Eye (tissue), 1 donor: ENCODE data around the gene SLC43A2.
A peak's percentile ranks its signal among the peaks of the same experiment; 100 is the strongest.
"Not testable (repeated sequence)": the region's sequence is repeated elsewhere in the genome, so short reads cannot be mapped to it uniquely, and the experiment has no call there.

ENCODE experiments used
- DNase-seq: peaks from one replicate; pipeline ENCODE4 v3.0.0-alpha.2; 2015

SLC43A2 gene

DNA sequence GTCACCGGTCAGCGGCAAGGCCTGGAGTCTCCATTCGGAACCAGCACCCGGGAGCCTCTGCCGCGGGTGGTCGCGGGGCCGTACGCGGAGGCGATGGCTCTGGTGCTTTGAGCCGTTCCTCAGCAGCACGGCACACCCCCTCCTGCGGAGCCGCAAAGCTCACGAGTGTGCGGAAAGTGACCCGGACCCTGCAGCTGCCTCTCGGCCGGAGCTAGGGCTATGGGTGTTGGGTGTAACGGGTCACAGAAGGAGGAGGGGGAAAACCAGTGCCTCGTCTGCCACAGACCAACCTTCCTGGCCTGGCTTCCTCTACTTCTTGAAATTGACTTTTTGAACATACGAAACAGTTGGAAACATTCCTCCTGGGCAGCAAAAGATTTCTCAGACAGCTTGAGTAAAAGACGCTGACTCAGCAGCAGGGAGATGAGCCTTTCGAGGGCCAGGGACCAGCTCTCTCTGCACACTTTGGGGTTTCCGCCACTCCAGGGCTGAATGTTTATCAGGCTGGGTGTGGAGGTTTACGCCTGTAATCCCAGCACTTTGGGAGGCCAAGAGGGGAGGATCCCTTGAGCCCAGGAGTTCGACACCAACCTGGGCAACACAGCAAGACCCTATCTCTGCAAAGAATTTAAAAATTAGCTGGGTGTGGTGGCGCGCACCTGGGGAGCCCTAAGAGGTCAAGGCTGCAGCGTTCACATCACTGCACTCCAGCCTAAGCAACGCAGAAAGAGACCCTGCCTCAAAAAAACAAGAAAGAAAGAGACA lies 39.6 kb downstream of the SLC43A2 start:
- no peak for DNase-seq

DNA sequence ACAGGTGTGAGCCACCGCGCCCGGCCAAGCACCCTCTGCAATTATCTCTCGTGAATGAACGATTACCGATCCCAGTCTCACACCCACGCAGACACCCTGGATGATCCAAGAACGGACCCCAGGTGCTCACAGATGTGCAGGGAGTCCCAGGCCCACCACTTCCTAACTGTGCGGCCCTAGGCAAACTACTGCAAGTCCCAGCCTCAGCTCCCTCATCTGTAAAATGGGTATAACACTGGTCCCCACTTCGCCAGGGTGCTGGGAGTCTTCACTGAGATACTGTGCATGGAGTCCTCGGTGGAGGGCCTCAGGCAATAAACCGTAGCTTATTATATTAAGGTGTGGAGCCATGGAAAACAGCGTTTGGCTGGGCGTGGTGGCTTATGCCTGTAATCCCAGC lies 44.5 kb downstream of the SLC43A2 start:
- no peak for DNase-seq

DNA sequence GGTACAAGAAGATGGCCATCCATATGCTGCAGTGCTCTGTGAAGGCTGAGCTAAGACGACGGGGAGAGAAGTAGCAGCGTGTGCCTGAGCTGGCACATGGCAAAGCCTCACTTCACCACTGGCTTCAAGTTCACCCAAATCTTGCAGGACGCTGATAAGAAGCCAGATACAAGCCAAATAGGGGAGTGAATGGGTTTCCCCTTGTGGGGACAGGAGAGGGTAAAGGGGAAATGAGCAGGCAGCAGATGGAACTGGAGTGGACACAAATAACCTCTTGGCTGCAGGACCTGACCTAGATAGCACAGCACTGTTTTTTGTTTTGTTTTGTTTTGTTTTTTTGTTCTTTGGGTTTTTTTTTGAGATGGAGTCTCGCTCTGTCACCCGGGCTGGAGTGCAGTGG lies 45.1 kb downstream of the SLC43A2 start:
- DNase-seq, result no peak

DNA sequence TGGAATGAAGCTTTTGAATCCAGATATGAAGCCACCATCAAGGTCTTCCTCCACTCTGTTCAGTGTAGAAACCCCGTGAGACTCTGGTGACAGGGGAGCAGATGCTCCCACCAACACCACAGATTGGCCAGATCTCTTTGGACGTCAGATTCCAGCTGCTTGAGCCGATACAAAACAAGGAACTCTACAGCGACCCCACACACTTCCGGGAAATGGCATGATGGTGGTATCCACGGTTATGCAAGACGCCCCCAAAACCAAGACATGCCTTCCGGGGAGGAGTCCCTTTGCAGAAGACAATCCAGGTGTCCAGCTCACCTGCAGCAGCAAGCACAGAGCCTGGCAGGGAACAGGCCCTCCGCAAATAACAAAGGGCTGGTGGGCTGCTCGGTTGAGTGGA lies 46.3 kb downstream of the SLC43A2 start:
- DNase-seq, result no peak

DNA sequence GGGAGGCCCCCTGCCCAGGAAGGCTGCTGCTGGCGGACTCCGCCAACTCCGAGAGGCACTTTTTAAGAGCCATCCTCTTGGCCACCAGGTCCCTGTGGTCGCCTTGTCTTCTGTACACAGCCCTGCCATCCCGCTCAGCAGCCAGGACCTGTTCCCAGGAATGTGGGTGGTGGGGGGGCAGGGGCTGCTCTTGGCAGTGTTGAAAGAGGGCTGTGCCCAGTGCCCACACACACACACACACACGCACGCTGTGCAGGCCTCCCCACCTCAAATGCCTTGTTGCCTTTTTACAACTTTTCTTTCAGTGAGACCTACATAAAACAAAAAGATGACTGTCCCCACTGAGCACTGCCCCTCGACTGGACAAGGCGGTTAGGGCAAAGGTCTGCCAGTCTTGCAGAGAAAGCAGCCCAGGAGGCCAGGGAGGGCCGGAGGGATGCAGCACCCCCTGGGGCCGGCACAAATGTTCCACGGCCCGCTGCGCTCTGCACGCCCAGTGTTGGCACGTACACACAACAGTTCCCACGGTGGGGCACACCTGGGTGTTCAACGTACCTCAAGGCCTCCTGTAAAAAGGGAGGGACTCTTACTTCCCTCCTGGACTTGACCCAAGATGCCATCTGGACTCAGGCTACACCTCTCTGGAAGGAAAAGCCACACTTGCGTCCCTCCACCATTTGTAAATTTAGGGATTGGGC lies 47.5 kb downstream of the SLC43A2 start:
- no peak for DNase-seq

DNA sequence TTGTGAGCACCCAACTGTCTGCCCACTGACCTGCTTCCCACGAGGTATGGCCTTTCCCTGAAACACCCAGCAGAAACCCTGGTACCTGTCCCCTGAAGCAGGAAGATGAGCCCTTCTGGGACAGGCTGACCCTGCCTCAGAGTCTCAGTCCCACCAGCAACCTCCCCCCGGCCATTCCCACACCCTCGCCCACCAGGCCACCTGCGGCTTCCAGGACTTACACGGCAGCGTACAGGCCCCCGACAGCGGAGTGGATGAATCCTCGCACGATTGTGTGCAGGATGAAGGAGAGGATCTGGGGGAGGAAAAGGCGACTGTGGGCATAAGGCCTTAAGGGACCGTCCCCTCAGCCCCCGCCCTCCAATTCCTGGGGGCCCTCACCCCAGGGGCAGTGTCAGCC lies 50.6 kb downstream of the SLC43A2 start:
- DNase-seq, result no peak

DNA sequence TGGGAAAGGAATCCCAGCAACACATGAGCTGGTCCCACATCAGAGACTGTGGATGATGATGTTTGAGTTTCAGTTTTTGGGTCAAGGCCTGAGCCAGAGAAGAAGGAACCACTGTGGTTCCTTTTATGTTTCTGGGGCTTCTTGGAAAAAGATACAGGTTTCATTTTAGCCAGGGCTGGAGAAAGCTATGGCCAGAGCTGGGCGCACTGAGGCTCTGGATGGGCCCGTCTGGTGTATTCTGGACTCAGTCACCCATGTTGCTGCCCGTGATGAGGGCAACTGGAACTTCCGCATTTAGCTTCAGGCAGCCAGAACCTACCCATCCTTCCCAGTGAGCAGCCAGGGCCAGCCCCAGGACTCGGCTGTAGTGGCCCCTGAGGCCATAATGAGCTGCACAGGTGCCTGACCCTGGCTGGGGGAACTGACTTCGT lies 51.0 kb downstream of the SLC43A2 start:
- no peak for DNase-seq

DNA sequence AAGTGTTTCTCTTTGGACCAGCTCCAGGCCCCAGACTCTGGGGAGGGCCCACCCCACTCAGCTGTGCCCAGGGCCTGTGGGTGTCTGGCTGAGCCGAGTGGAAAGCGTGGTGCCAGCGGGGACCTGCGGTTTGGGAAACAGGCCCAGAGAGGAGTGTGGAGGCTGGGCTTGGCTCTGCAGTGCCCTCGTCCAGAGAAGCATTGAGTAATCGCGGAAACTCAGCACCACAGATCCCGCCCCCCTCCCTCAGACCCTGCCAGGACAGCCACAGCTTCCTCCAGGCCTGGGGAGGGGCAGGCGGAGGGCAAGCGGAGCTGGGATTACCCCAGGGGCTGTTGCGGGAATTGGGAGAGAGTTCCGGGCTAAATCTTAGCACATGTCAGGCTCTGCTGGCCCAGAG lies 51.5 kb downstream of the SLC43A2 start:
- DNase-seq, result no peak

DNA sequence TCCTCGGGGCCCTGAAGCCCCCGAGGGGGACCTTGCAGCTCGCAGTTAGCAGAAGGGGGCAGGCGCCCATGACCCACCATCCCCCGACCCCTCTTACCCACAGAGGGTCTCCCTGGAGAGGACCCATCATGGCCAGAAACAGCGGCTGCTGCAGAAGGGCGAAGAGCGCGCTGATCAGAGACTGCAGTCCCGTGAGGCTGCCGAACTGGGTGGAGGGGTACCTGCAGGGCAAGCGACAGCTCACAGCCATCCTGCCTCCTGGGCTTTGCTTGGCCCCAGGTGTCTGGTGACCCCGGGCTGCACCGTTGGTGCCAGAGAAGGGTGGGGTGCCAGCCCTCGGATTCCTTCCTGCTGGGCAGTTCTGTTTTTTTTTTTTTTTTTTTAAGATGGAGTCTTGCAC lies 52.1 kb downstream of the SLC43A2 start:
- no peak for DNase-seq

DNA sequence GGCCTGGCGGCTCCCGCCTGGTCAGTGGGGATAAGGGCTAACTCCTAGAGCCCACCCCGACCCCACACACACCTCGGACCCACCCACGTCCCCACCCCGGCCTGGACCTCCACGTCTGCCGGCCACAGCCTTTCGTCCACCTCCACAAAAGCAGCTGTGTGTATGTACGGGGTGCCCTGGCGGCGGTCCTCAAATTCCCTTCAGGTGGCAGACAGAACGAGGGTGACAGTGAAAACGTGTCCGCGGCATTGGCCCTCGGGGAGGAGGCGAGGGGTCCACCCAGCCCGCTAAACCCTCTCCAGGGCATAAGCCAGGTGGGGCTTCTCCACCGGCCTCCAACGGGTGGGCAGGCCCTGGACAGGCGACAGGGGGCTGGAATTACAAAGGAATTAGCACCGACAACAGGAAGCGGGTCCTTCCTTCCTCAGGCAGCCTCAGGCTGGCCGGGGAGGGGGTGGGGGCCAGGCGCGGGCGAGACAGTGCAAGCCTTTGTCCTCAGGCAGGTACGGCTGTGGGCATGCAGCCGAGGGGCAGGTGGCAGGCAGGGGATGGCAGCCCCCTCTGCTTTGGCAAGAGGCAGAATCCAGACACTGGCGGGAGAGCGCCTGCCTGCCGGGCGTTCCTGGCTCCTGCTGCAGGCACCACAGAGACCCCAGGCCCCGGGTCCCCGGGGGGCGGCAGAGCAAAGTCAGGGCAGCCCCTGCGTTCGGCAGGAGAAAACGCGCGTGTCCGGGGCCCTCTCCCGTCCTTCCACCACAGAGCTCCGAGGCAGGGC lies 53.8 kb downstream of the SLC43A2 start:
- DNase-seq, result no peak

DNA sequence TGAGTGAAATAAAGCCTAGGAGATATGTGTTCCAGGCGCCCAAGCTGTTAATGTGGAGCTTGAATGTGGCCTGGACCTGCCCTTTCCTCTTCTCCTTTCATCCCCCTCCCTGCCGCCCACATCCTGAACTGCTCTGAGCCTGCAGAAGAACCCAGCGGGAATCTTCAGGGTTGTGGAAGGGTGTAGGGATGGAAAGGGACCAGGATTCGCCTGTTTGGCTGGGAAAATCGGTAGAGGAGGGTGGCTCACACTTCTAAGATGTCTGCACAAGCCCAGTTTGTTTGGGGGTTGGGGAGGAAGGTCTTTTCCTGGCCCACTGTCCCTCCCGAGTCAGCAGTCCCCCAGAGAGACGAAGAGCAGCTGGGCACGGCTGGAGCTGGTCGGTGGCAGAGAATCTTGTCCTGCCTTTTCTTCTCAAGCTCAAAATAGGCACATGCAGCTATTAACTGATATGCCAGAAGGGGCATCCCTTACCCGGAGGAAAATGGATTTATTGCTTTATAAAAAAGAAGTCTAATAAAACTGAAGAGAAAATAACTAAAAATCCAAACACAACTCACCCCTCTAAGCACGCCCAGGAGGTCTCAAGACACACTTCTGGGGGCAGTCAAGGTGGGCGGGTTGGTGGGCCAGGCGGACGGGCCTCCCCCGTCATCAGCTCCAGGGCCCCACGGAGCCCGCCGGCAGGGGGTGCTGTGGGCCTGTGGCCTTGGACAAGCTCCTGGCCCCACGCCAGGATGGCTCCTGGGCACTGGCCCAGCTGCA lies 54.5 kb downstream of the SLC43A2 start:
- DNase-seq, result peak; percentile 83

DNA sequence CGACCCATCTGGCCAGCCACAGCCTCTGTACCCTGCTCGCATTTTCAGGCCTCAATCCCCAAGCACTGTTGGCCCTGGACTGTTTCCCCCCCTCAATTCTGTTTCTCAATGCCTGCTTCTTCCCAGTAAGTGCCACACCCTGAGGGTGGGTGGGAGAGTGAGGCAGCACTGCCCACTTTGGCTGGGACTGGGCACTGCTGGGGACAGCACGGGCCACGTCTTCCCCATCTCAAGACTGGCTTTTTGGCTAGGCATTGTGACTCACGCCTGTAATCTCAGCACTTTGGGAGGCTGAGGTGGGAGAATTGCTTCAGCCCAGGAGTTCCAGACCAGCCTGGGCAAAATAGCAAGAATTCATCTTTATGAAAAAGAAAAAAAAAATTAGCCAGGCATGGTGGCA lies 56.0 kb downstream of the SLC43A2 start:
- not testable (repeated sequence) for DNase-seq

DNA sequence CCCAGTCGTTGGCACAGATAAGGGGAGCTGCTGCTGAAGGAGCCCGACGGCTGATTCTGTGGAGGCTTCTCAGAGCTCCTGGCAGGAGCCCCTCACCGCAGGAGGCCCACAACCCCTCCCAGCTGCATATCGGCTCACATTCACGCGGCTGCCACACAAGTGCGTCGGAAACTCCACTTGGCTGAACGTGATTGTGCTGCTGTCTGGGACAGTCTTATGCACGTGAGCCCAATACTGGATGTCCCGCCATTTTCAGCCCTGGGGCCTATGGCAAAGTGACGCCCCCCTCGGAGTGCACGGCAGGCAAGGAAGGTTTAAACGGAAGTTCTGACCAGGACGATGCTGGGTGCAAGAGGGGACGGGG lies 57.3 kb downstream of the SLC43A2 start:
- no peak for DNase-seq

DNA sequence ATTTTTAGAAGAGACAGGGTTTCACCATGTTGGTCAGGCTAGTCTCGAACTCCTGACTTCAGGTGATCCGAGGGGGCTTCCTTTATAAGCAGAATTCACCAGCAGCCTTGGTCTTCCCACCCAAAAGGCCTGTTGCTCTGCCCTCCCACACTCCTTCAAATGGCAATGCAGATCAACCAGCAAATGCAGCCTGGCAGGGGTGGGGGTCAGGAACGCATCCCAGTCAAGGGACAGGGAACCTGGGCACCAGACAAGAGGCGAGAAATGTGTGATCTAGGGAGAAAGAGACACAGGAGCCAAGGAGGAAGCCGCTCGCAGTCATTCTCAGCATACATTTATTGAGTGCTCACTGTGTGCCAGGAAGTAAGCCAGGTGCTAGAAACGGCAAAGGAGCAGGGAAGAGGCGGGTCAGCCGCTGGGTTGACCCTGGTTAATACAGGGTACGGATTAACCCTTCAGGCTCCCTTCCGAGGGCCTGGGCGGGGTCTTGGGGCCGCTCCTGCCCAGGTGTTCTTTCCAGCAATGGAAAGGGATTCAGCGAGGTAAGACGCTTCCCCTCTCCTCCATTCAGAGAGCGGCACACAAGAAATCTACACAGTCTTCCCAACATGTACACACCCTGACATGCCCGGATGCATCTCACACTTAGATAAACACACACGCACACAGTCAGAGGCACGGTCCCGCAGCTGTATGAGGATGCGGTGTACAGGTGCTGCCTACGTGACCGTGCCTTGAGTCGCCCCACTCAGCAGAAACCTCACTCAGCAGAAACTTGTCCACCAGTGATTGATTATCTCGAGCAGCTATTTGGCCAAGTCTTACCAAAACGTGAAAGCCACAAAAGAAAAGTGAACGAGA lies 59.5 kb downstream of the SLC43A2 start:
- DNase-seq, result no peak

DNA sequence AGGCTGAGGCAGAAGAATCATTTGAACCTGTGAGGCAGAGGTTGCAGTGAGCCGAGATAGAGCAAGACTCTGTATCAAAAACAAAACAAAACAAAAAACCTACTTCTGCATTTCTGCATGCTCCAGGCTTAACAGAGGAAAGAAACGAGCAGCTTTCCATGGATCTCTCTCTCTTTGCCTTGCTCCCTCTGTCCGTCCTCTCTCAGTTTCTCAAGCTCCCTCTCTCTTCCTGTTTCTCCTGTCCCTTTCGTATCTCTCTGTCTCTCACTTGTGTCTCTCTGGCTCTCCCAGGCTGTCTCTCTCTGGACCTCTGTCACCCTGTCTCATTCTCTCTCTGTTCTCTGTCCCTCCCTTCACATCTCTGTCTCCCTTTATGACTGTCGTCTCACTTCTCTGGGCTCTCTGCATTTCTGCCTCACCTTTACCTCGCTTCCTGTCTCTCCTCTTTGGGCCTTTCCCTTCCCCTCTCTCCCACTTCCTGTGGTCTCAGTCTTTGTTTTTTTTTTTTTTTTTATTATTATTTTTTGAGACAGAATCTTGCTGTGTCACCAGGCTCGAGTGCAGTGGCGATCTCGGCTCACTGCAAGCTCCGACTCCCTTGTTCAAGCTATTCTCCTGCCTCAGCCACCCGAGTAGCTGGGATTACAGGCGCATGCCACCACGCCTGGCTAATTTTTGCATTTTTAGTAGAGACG lies 62.0 kb downstream of the SLC43A2 start:
- no peak for DNase-seq

DNA sequence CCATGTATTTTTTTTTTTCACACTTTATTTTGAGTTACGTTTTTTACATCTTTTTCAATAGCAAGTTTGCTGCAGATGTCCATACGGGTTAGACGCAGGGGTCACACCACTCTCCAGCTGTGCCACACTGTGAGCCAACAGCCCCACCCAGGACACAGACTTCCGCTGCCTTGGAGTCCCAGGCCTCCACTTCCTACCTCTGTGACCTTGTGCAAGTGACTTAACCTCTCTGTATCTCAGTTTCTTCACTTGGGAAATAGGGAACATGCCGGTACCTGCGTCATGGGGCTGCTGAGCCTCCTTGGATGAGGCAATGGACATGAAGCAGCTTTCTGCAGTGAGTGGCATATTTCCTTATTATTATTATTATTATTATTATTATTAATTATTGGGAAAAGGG lies 62.8 kb downstream of the SLC43A2 start:
- no peak for DNase-seq

DNA sequence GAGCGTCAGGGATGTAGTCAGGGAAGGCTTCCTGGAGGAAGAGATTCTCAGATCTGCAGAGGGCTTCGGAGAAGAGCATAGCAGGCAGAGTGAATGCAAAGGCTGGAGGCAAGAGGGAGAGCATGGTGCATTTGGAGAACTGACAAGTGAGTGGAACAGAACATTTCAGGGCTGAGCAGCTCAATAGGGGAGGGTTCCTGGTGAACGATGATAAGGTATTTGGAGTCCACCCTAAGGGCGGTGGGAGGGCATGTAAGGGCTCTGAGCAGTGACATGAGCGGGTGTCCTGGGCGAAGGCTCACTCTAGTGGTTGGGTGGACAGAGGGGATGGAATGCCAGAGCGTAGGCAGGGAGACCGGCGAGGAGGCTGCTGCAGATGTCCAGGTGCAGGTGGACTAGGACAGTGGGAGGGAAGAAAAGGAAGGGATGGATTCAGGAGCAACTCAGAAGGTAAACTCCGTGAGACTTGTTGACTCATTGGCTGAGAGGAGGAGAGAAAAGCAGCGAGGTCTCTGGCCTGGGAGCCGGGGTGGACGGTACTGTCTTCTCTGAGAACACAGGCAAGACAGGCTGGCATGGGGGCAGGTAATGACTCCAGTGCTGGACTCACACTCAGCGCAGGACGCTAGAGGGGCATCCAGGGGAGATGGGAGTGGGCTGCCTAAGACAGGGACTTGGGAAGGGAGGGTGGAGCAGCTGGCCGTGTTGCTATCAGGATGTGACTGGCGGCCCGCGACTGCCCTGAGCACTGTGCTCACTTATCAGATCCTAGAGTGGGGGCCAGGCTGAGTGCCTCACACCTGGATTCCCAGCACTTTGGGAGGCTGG lies 64.6 kb downstream of the SLC43A2 start:
- no peak for DNase-seq

DNA sequence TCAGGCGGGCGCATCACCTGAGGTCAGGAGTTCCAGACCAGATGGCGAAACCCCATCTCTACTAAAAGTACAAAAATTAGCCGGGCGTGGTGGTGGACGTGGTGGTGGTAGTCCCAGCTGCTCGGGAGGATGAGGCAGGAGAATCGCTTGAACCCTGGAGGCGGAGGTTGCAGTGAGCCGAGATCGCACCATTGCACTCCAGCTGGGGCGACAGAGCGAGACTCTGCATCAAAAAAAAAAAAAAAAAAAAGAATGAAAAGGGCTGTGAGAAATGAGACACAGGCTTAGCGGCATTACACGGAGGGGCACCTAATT lies 65.2 kb downstream of the SLC43A2 start:
- not testable (repeated sequence) for DNase-seq

DNA sequence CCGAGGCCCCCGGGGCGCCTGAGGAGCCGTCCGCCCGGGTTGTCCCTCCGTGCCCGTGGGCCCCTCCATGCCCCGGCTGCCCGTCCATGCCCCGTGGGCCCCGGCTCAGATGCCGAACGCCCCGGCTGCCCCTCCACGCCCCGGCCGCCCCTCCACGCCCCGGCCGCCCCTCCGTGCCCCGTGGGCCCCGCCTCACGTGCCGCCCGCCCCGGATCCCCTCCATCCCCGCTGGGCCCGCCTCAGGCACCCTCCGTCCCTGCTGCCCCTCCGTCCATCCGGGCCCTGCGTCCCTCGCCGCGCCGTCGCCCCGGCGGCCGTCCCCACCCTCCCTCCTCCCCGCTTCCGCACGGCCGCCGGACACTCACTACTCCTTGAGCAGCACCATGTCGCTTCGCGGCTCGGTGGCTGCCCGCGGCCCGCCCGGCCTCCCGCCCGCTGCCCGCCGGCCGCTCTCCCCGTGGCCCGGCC lies 66.4 kb downstream of the SLC43A2 start:
- DNase-seq, result peak; percentile 68

DNA sequence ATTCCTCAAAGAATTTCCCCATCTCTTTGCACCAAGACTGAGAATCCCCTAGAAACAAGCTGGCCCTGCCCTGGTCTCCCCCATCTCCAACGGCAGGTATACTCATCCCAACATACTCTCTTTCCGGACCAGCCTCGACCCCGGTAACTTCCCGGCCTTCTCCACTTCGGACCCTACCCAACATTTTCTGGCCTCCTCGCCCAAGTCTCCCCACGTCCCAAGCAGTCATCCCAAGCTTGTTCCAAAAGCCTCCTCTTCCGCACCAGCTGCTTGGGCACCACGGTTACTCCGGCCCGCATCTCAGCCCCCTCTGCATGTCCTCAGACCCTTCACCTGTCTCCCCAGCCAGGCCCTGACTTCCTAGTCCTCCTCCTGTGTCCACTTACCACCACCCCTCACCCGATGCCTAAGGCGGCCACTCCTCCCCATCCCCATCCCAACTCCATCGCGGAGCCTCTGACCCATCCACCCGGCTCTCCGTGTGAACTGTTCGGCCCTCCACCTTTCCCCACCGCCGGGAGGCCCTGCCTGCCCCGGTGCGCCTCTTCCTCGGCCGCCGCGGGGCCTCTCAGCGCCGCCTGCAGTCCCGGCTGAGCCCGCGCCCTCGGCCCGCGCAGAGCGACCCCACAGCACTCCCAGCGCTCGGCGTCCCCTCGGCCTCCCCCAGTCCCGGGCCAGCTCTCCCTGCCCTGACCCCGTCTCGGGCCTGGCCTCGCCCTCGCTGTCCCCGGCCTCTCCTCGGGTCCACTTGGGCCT lies 67.0 kb downstream of the SLC43A2 start:
- no peak for DNase-seq
